GM23248 (cell line): ENCODE results near the gene F5.

Source experiments
- EZH2 ChIP-seq: fragments of 200-600 bp; sonication (generic); IDR thresholded peaks from 2 replicates; pipeline ENCODE4 v1.6.1; 2018; ENCODE audit warnings: antibody characterized with exemption, mild to moderate bottlenecking; ENCODE audit not compliant: insufficient read depth, poor library complexity, severe bottlenecking
- EZH2phosphoT487 ChIP-seq: fragments of 200-600 bp; sonication (generic); IDR thresholded peaks from 2 replicates; pipeline ENCODE4 v1.6.1; 2018; ENCODE audit warnings: antibody characterized with exemption, moderate library complexity, mild to moderate bottlenecking, low read depth; ENCODE audit not compliant: insufficient read depth

DNA sequence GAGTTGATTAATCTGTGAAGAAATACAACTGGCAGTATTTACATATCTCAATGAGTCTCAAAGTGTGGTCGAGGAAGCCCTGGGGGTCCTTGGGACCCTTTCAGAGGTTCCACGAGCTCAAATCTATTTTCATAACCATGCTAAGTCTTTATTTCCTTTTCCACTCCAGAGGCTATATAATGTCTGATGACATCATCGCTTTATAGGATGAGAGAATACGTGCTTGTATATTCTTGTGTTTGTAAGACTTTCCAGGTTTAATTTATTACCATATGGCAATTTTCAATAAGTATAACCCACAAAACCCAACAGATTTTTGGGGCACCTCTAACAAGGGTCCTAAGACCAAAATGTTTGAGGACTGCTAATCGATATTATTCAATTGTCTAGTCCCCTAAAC, 99.1 kb downstream of the F5 start:
- TF ChIP-seq EZH2 = no peak
- TF ChIP-seq EZH2phosphoT487 = no peak
